Central memory CD8-positive, alpha-beta T cell (primary cell): ENCODE data around the gene AHDC1.

Source experiments
- ATAC-seq: fragments of 150-1000 bp; cut with Tn5 transposase; replicated peaks from 2 replicates; pipeline ENCODE4 v1.10.0; 2022; ENCODE audit warnings: mild to moderate bottlenecking, moderate FRiP score, moderate number of reproducible peaks; ENCODE audit not compliant: poor library complexity, severe bottlenecking; ENCODE audit errors: extremely low read depth
- DNase-seq, 2 donors: peaks; one replicate each; pipeline ENCODE4 v3.0.0; 2021; ENCODE audit warnings: low spot score in 2 of 2
- H3K27ac Mint-ChIP-seq: one replicate; pipeline ENCODE4 v1.8.0; 2022; ENCODE audit warnings: low read depth, mild to moderate bottlenecking, moderate library complexity, mixed read lengths
- H3K27me3 Mint-ChIP-seq: one replicate; pipeline ENCODE4 v1.8.0; 2022; ENCODE audit warnings: mixed read lengths
- H3K36me3 Mint-ChIP-seq: one replicate; pipeline ENCODE4 v1.8.0; 2022; ENCODE audit warnings: mild to moderate bottlenecking, moderate library complexity, mixed read lengths; ENCODE audit not compliant: insufficient read depth
- H3K4me1 Mint-ChIP-seq: one replicate; pipeline ENCODE4 v1.8.0; 2022; ENCODE audit warnings: mixed read lengths
- H3K4me3 Mint-ChIP-seq: one replicate; pipeline ENCODE4 v1.8.0; 2022; ENCODE audit warnings: mild to moderate bottlenecking, moderate library complexity, mixed read lengths
- H3K9me3 Mint-ChIP-seq: one replicate; pipeline ENCODE4 v1.8.0; 2022; ENCODE audit warnings: mixed read lengths

AHDC1 gene

DNA sequence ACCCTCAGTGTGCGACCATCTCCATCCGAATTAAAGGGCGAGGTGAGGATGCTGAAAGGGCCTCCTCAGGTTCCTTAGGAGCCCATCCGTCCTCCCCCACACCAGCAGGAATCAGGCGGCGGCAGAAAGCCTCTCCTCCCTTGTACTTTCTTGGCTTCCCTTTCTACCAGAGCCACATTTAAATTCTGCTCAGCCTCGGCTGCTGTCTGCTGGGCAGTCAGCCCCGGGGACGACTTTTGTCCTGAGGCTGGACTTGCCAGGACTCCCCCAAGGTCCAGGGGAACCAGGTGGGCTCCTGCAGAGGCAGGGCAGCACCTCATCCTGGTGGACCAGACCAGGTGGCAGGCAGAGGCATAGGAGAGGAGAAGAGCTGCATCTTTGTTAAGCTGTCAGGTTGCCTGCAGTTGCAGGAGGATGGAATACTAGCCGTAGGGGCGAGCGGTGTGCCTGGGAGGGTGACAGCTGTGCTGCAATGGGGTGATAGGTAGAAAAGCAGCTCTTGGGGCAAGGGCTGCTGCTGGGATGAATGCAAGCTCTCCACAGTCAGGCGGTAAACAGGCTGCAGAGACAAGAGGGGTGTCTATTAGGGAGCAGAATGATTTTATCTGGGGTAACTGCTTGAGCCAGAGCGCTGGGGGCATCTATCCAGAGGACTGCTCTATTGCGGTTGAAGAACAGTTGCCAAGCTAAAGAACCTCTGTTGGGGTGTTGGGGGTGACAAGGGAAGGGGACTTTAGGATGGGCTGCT, 67.8 kb downstream of the AHDC1 start:
- Mint-ChIP-seq H3K27me3 (no peaks in the 10 kb centered on the region), H3K27ac (no peak overlapping the region), H3K4me3 (no peak overlapping the region), H3K4me1 (peaks cover 29% of the 10 kb centered on the region), H3K9me3 (no peaks in the 10 kb centered on the region), H3K36me3 (peaks cover 9% of the 10 kb centered on the region)
- no peak for DNase-seq
- no peak for ATAC-seq

DNA sequence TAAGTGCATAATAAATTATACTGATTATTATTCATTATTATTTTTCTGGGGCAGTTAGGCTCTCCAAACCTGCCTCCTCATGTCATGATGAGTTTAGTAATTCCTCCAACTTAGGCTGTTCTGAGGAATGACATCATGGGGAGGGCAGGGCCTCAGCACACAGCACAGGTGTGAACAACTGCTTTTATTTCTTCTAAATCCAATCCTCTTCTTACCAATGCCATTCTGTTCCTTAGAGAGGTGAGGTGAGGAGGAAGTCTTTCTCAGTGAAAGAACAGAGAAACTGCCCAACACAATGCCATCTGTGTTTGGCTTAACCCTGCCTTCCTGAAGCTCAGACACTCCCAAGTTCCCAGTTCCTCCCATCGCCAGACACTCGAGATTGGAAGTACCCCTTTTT, 68.6 kb downstream of the AHDC1 start:
- H3K36me3 Mint-ChIP-seq, result peaks cover 9% of the 10 kb centered on the region
- H3K27ac Mint-ChIP-seq, result no peak overlapping the region
- peaks cover 26% of the 10 kb centered on the region for H3K4me1 Mint-ChIP-seq
- no peak overlapping the region for H3K4me3 Mint-ChIP-seq
- DNase-seq (no peak), ATAC-seq (no peak)
- no peaks in the 10 kb centered on the region for H3K27me3 Mint-ChIP-seq
- no peaks in the 10 kb centered on the region for H3K9me3 Mint-ChIP-seq

GRCh38 chr1:27531959-27532685, 71.8 kb downstream of the AHDC1 start:
- peaks cover 31% of the 10 kb centered on the region for H3K4me1 Mint-ChIP-seq
- H3K27me3 Mint-ChIP-seq, result peaks cover 13% of the 10 kb centered on the region
- H3K9me3 Mint-ChIP-seq, result no peaks in the 10 kb centered on the region
- peaks cover 10% of the 10 kb centered on the region for H3K36me3 Mint-ChIP-seq
- H3K27ac Mint-ChIP-seq, result peak overlapping the region; percentile 82
- no peak overlapping the region for H3K4me3 Mint-ChIP-seq
- ATAC-seq (no peak), DNase-seq (no peak)

GRCh38 chr1:27530192-27530591, 73.8 kb downstream of the AHDC1 start:
- peaks cover 13% of the 10 kb centered on the region for H3K27me3 Mint-ChIP-seq
- no peak overlapping the region for H3K4me3 Mint-ChIP-seq
- peaks cover 47% of the 10 kb centered on the region for H3K4me1 Mint-ChIP-seq
- H3K27ac Mint-ChIP-seq, result no peak overlapping the region
- peaks cover 14% of the 10 kb centered on the region for H3K36me3 Mint-ChIP-seq
- ATAC-seq (no peak), DNase-seq (no peak)
- H3K9me3 Mint-ChIP-seq, result no peaks in the 10 kb centered on the region

- Mint-ChIP-seq H3K36me3 (peaks cover 14% of the 10 kb centered on the region), H3K27ac (no peak overlapping the region), H3K4me3 (no peak overlapping the region), H3K4me1 (peaks cover 52% of the 10 kb centered on the region), H3K9me3 (no peaks in the 10 kb centered on the region), H3K27me3 (peaks cover 13% of the 10 kb centered on the region)
- no peak for ATAC-seq
- no peak for DNase-seq
These were observed 74.3 kb downstream of the AHDC1 start for GRCh38 chr1:27529704-27530018.

- Mint-ChIP-seq H3K36me3 (peaks cover 14% of the 10 kb centered on the region), H3K4me3 (peak overlapping the region; percentile 51), H3K4me1 (peaks cover 58% of the 10 kb centered on the region), H3K27me3 (peaks cover 13% of the 10 kb centered on the region), H3K27ac (no peak overlapping the region), H3K9me3 (no peaks in the 10 kb centered on the region)
- no peak for ATAC-seq
- DNase-seq, result no peak
These were observed 74.9 kb downstream of the AHDC1 start for GRCh38 chr1:27528818-27529703.

DNA sequence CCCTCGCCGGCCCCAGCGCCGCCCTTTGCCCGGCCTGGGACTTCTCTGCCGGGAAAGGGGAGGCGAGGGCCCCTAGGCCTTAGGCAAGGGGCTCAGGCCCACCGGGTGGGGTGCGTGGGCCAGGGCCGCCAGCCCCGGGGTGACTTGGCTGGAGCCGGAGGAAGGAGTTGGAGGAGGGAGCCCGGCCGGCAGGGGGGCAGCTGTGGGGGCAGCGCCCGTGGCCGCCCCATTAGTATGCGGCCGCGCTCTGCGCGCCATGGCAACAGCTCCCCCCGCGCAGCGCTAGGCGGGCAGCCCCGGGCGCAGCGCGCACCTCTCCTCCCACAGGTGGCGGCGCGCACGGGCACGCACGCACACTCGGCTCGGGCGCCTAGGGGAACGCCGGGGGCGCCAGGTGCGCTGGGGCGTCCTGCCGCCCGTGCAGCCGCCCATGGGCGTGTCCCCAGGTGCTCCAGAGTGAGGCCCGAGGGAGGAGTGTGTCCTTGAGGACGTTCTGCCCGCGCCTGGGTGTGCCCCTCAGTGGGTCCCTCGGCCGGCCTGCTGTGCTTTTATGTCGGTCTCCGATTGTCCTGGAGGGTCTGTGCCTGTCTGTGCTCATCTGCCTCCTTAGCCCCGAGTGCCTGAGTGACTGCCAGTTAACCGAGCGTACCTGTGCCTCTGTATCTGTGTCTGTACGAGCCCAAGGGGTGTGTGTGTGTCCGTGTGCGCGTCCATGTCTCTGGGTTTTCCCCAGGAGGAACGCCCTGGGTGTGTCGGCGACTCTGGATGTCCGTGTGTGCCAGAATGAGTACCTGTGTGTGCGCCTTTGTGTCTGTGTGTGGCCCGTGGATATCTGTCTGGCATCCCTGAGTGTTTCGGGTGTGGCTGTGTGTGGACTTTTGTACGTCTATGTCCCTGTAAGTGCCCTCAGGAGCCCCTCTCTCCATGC, 75.8 kb downstream of the AHDC1 start:
- H3K4me3 Mint-ChIP-seq, result peak overlapping the region; percentile 51
- ATAC-seq (peak; percentile 67), DNase-seq (no peak)
- no peaks in the 10 kb centered on the region for H3K9me3 Mint-ChIP-seq
- H3K36me3 Mint-ChIP-seq, result peaks cover 13% of the 10 kb centered on the region
- peaks cover 13% of the 10 kb centered on the region for H3K27me3 Mint-ChIP-seq
- peaks cover 65% of the 10 kb centered on the region for H3K4me1 Mint-ChIP-seq
- no peak overlapping the region for H3K27ac Mint-ChIP-seq

DNA sequence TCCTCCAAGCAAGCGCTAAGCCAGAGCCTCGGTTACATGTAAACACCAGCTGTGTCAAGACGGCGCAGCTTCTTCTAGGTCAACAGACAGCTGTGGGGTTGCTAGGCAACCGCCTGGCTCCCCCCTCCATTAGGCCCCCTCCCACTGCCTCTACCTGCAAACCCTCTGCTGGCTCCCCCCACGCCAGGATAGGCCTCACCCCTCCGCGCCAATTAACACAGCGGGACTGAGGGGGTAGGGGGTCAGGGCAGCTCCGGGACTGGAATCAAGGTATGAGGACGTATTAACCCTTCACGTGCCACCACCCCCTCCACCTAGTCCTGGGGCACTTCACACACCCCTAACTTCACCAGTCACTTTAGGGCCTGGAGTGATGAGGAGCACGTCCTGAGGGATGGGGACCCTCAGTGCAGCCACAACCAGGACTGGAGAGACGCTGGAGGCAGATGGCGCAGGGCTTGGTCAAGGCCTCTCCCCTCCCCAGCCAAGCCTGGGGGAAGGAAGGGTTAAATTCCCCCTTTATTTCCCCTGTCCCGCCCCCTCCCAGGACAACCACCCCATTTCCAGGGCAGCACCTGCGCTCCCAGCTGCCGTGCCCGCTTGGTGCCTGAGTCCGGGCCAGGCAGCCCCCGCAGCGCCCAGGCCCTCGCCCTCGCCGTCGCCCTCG, 76.6 kb downstream of the AHDC1 start:
- no peak overlapping the region for H3K4me3 Mint-ChIP-seq
- peaks cover 13% of the 10 kb centered on the region for H3K27me3 Mint-ChIP-seq
- ATAC-seq (no peak), DNase-seq (no peak)
- H3K36me3 Mint-ChIP-seq, result peaks cover 19% of the 10 kb centered on the region
- no peak overlapping the region for H3K27ac Mint-ChIP-seq
- no peaks in the 10 kb centered on the region for H3K9me3 Mint-ChIP-seq
- H3K4me1 Mint-ChIP-seq, result peaks cover 65% of the 10 kb centered on the region

DNA sequence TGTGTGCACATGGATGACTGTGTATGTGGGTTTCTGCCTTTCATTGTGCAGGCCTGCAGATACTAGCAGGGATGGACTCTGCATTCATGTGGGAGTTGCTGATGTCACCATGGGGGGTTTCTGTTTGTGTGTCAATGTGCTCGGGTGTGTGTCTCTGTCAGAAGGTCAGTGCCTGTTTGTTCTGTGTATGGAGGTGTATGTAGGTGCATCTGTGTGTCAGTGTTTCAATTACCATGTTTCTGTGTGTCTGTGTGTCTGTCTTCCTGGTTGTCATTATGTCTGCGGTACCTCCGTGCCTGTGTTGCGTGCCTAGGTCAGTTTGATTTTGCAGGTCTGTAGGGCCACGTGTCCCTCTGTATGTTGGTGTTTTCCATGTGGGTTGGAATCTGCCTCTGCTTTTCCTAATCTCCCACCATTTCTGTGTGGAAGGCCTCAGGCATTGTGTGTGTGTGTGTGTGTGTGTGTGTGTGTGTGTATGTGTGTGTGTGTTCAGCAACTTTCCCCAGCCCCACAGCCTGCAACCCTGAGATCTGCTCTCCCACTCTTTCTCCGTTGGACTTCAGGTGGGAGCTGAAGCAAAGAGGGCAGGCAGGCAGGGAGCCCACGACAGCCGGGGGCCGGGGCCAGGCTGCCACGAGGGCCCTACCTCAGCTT, 77.2 kb downstream of the AHDC1 start:
- H3K36me3 Mint-ChIP-seq, result peaks cover 21% of the 10 kb centered on the region
- DNase-seq (no peak), ATAC-seq (no peak)
- H3K27ac Mint-ChIP-seq, result peak overlapping the region; percentile 66
- peaks cover 65% of the 10 kb centered on the region for H3K4me1 Mint-ChIP-seq
- peak overlapping the region; percentile 19 for H3K4me3 Mint-ChIP-seq
- H3K9me3 Mint-ChIP-seq, result no peaks in the 10 kb centered on the region
- H3K27me3 Mint-ChIP-seq, result peaks cover 13% of the 10 kb centered on the region

DNA sequence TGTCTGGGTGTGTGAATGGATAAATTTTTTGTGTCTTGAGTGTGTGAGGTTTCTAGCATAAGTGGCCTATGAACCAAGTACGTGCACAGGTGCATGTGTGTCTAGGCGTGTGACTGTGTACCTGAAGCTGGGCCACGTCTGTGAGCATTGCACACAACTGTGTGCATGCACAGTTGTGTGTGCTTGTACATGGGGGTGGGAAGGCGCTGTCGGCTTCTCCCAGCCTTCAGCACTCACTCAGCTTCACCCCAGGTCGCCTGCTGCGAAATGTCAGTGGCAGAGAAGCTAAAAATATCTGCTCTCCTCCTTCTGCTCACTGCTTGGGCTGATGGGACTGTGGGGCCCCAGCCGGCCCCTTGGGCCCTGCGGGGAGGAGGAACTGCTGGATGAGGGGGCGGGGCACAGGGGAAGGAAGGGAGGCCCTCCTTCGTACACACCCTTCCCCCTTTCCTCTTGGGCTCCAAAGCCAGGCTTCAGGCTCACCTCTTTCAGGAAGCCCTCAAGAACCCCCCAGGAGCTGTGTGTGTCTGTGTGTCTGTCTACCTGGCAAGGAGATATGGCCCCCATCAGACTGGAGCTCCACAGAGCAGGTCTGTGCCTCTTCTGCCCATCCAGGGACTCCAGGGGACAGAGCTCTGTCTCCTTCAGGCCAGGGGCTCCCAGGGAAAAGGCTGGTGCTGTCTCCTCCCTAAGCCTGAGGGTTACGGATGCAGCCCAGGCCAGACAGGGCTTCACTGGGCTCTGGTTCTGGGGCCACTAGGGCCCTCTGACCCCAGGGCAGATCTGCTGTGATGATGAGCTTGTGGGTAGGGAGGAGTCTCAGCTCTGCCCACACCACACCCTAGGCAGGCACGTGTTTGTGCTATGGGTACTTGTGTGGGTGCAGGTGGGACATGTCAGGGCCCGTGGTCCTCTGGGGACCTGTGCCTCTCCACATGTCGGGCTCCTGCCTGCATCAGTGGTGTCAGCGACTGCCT, 78.4 kb downstream of the AHDC1 start:
- peak overlapping the region; percentile 19 for H3K4me3 Mint-ChIP-seq
- H3K27me3 Mint-ChIP-seq, result peaks cover 13% of the 10 kb centered on the region
- H3K9me3 Mint-ChIP-seq, result no peaks in the 10 kb centered on the region
- peak overlapping the region; percentile 66 for H3K27ac Mint-ChIP-seq
- peaks cover 23% of the 10 kb centered on the region for H3K36me3 Mint-ChIP-seq
- ATAC-seq, result no peak
- no peak for DNase-seq
- H3K4me1 Mint-ChIP-seq, result peaks cover 76% of the 10 kb centered on the region
